HCT116 (cell line): ENCODE results near the gene GNAI2. TPM values are rescaled to one million over a fixed set of nuclear protein-coding genes. Genes with fewer than 3 reads are reported as not detected.

Source experiments
- ATAC-seq: fragments of 200-7000 bp; cut with Tn5 transposase; 2 replicates; pipeline ENCODE4 v1.9.1; 2020; ENCODE audit warnings: mild to moderate bottlenecking, moderate library complexity
- BruUV-seq: library from RNA; stranded (reverse); fragments of 400-500 nt; replicated peaks from 2 replicates; lab custom pipeline; 2021; lab: Mats Ljungman, UMichigan
- CTCF ChIA-PET: fragments of 300-600 bp; sonication (Branson Sonifier 250); formaldehyde crosslinking; loops from one replicate; lab custom pipeline; 2021; ENCODE audit warnings: antibody characterized with exemption; lab: Charles Lee
- POLR2A ChIA-PET: fragments of 300-600, 350-600 bp; sonication (Branson Sonifier 250); formaldehyde crosslinking; loops from one replicate; lab custom pipeline; 2021; ENCODE audit warnings: antibody characterized with exemption; lab: Charles Lee
- RAD21 ChIA-PET, 2 experiments: fragments of 300-600 bp; sonication (Branson Sonifier 250); formaldehyde crosslinking; loops; one replicate each; lab custom pipeline; 2023; ENCODE audit warnings: low total read pairs in 2 of 2; ENCODE audit not compliant: uncharacterized antibody in 2 of 2, unreplicated experiment in 2 of 2, low non-redundant PET in 1 of 2; lab: Charles Lee
- DNase-seq: peaks from one replicate; pipeline ENCODE4 v3.0.0-alpha.2; 2010; ENCODE audit warnings: low read depth, low spot score
- H2AFZ ChIP-seq: fragments of 200-600 bp; shearing (Covaris generic), sonication (generic); 2 replicates; pipeline ENCODE4 v1.6.1; 2017; ENCODE audit warnings: low read depth, mixed run types, mixed read lengths, antibody characterized with exemption, low read length; ENCODE audit not compliant: poor library complexity, severe bottlenecking
- H3K27ac ChIP-seq: 2 replicates; pipeline ENCODE4 v1.5.1; 2012; ENCODE audit warnings: low read depth, low read length
- H3K27me3 ChIP-seq: fragments of 200-600 bp; sonication (generic); 2 replicates; pipeline ENCODE4 v1.6.1; 2016; ENCODE audit warnings: mixed run types, low read length, mixed read lengths; ENCODE audit not compliant: insufficient read depth
- H3K36me3 ChIP-seq, 2 experiments: fragments of 200-500 bp in 1 of 2; fragments of 200-600 bp in 1 of 2; sonication (Bioruptor generic) in 1 of 2; sonication (generic) in 1 of 2; 2 replicates each; pipeline versions ENCODE4 v1.5.1 to v1.6.1; 2014 to 2016; ENCODE audit warnings: low read length in 2 of 2, inconsistent platforms in 1 of 2, mixed read lengths in 1 of 2, mixed run types in 1 of 2; ENCODE audit not compliant: insufficient read depth in 2 of 2, control insufficient read depth in 1 of 2
- H3K4me1 ChIP-seq, 2 experiments: fragments of 200-600 bp in 1 of 2; sonication (generic) in 1 of 2; 2 replicates each; pipeline versions ENCODE4 v1.5.1 to v1.6.1; 2012 to 2017; ENCODE audit warnings: low read length in 2 of 2, inconsistent platforms in 1 of 2, mild to moderate bottlenecking in 1 of 2, mixed read lengths in 1 of 2, mixed run types in 1 of 2, moderate library complexity in 1 of 2; ENCODE audit not compliant: insufficient read depth in 2 of 2, control insufficient read depth in 1 of 2
- H3K4me2 ChIP-seq: fragments of 200-600 bp; sonication (generic); 2 replicates; pipeline ENCODE4 v1.6.1; 2017; ENCODE audit warnings: mixed run types, low read length, mixed read lengths
- H3K4me3 ChIP-seq, 2 experiments: fragments of 200-600 bp in 1 of 2; sonication (generic) in 1 of 2; replicated peaks in 1 of 2; 2 replicates each; pipeline ENCODE4 v1.5.1; 2011 to 2016; ENCODE audit warnings: low read length in 2 of 2, control low read depth in 1 of 2, low read depth in 1 of 2, mild to moderate bottlenecking in 1 of 2, mixed read lengths in 1 of 2, mixed run types in 1 of 2
- H3K79me2 ChIP-seq: fragments of 200-600 bp; sonication (generic); 2 replicates; pipeline ENCODE4 v1.6.1; 2017; ENCODE audit warnings: mild to moderate bottlenecking, mixed run types, low read length, moderate library complexity, mixed read lengths; ENCODE audit not compliant: insufficient read depth
- H3K9ac ChIP-seq: fragments of 200-600 bp; sonication (generic); 2 replicates; pipeline ENCODE4 v1.6.1; 2016; ENCODE audit warnings: low read length, mixed read lengths
- H3K9me2 ChIP-seq: fragments of 200-600 bp; sonication (generic), shearing (Covaris generic); 2 replicates; pipeline ENCODE4 v1.6.1; 2017; ENCODE audit warnings: mixed run types, mild to moderate bottlenecking, moderate library complexity; ENCODE audit not compliant: insufficient read depth
- H3K9me3 ChIP-seq, 2 experiments: fragments of 200-500 bp in 1 of 2; fragments of 200-600 bp in 1 of 2; sonication (Bioruptor generic) in 1 of 2; sonication (generic) in 1 of 2; 2 replicates each; pipeline ENCODE4 v1.6.1; 2014 to 2017; ENCODE audit warnings: low read length in 2 of 2, mixed read lengths in 2 of 2, inconsistent platforms in 1 of 2, low read depth in 1 of 2, mild to moderate bottlenecking in 1 of 2, mixed run types in 1 of 2, moderate library complexity in 1 of 2; ENCODE audit not compliant: control insufficient read depth in 1 of 2, insufficient read depth in 1 of 2
- H4K20me1 ChIP-seq: fragments of 200-600 bp; sonication (generic), shearing (Covaris generic); 2 replicates; pipeline ENCODE4 v1.6.1; 2017; ENCODE audit warnings: mixed run types, mild to moderate bottlenecking, moderate library complexity; ENCODE audit not compliant: insufficient read depth
- CBX3 ChIP-seq: IDR thresholded peaks from 2 replicates; pipeline ENCODE4 v1.6.1; 2012; ENCODE audit warnings: low read depth
- CEBPB ChIP-seq: IDR thresholded peaks from 2 replicates; pipeline ENCODE4 v1.6.1; 2012; ENCODE audit warnings: low read depth
- EGR1 ChIP-seq: IDR thresholded peaks from 2 replicates; pipeline ENCODE4 v1.6.1; 2012; ENCODE audit warnings: low read depth
- EZH2 ChIP-seq: fragments of 200-600 bp; sonication (generic); IDR thresholded peaks from 2 replicates; pipeline ENCODE4 v1.6.1; 2017; ENCODE audit warnings: antibody characterized with exemption, mixed run types
- POLR2AphosphoS5 ChIP-seq: IDR thresholded peaks from 2 replicates; pipeline ENCODE4 v1.6.1; 2011; ENCODE audit warnings: mild to moderate bottlenecking, low read depth, low read length, moderate library complexity
- RAD21 ChIP-seq: IDR thresholded peaks from 2 replicates; pipeline ENCODE4 v1.6.1; 2012; ENCODE audit warnings: low read depth, mild to moderate bottlenecking
- SIN3A ChIP-seq: IDR thresholded peaks from 2 replicates; pipeline ENCODE4 v1.6.1; 2012; ENCODE audit warnings: low read depth
- TCF7L2 ChIP-seq: IDR thresholded peaks from 2 replicates; pipeline ENCODE4 v1.7.0; 2011; ENCODE audit warnings: borderline replicate concordance, inconsistent platforms; ENCODE audit not compliant: insufficient read depth, insufficient read length; ENCODE audit errors: extremely low read depth
- YY1 ChIP-seq: IDR thresholded peaks from 2 replicates; pipeline ENCODE4 v1.6.1; 2011; ENCODE audit warnings: low read length, low read depth, moderate library complexity, mild to moderate bottlenecking; ENCODE audit not compliant: insufficient replicate concordance; ENCODE audit errors: extremely low read depth
- ZFX ChIP-seq: fragments of 450-650 bp; IDR thresholded peaks from 2 replicates; pipeline ENCODE4 v1.6.1; 2017
- intact Hi-C: fragments of 100-400 bp; cut with micrococcal nuclease; formaldehyde crosslinking; loops from 2 replicates; pipeline ENCODE4 v1.10.0; 2022
- total RNA-seq: library from RNA; stranded (reverse); gene quantifications from one replicate; pipeline ENCODE4 v1.2.1, GENCODE V29; 2021; ENCODE audit not compliant: unreplicated experiment
- TF ChIP-seq, protein P1 (sequence below): IDR thresholded peaks from 2 replicates; pipeline ENCODE4 v1.6.1; 2012
- TF ChIP-seq, protein P2 (sequence below): IDR thresholded peaks from 2 replicates; pipeline ENCODE4 v1.6.1; 2012; ENCODE audit warnings: low read depth

The GNAI2 gene
- total RNA-seq, 1 experiment from 2014 or later = 170 TPM

DNA sequence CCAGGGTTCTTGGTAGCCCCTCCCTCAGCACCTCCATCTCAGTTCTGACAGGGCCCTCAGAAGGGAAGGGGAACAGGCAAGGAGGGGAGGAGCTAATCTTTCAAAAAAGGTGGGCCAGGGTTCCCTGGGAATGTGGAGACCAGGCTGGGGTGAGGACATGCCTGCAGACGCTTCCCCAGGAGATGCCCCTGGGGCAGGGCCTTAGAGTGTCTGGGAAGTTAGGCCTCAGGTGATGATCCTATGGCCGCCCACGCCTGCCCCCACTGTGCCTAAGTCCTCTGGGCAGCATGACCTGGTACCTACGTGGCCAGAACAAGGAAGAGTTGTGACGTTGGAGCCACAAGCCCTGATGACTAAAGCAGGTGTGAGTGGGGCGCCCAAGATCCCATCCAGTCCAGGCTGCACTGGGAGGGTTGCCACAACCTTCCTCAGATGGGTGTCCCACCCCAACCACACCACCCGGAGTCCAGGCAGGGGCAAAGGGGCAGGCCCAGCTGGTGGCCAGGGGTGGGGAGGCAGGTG, 29.0 kb downstream of the GNAI2 start:
- no TSS peak for BruUV-seq
- ChIA-PET RAD21 (interaction anchor here in 1 of 2 experiments (0.6 kb wide), 1 partner anchor 71 kb away, joined by 4 read pairs; no protein-coding TSS in a partner anchor), POLR2A (interaction anchor here (0.7 to 2.5 kb wide), 6 partner anchors 15 to 63 kb away, joined by 3 to 9 read pairs (median 4); partner anchors contain the start of genes GNAI2, HYAL3, LSMEM2 and NAA80), CTCF (interaction anchor here (0.8 to 2.9 kb wide), 6 partner anchors 9 to 83 kb away, joined by 3 to 23 read pairs (median 4); partner anchors contain the start of gene GNAI2)
- H4K20me1 ChIP-seq = no peaks in the 10 kb centered on the region
- H3K79me2 ChIP-seq = no peaks in the 10 kb centered on the region
- TF ChIP-seq CEBPB (no peak), POLR2AphosphoS5 (peak; percentile 57), YY1 (no peak)
- no peaks in the 10 kb centered on the region for H3K27me3 ChIP-seq
- H3K4me3 ChIP-seq = peak overlapping the region; percentile 15 to 36; a peak in 3 of 4 replicates
- no peaks in the 10 kb centered on the region for H3K9me2 ChIP-seq
- H2AFZ ChIP-seq = no peak overlapping the region
- no peaks in the 10 kb centered on the region for H3K36me3 ChIP-seq
- DNase-seq (peak; percentile 79), ATAC-seq (peak; percentile 31)
- peaks cover 74 to 95% of the 10 kb centered on the region in 2 experiments for H3K4me1 ChIP-seq
- peak overlapping the region; percentile 80 for H3K4me2 ChIP-seq
- H3K9me3 ChIP-seq = no peaks in the 10 kb centered on the region
- H3K9ac ChIP-seq = peak overlapping the region; percentile 62
- peak overlapping the region; percentile 86 for H3K27ac ChIP-seq
- intact Hi-C loops = no loop called here

DNA sequence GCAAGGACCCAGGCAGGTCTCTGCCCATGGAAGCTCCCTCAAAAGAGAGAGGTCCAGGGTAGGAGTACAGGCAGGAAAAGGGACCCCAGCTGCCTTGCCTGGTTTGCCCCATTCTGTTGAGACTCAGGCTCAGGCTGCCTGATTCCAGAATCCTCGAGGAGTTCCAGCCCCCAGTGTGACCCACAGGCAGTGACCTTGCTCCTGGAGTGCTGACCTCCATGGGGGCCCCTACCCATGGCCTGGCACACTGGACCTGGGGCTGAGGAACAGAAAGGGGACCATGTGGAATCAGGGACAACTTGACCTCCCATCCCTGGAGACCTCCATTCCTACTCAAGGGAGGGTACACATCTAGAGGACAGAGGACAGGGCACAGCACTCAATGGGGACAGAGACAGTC, 29.6 kb downstream of the GNAI2 start:
- CTCF ChIA-PET = interaction anchor here (1.3 to 2.9 kb wide), 2 partner anchors 19 to 39 kb away, joined by 4 to 17 read pairs; no protein-coding TSS in a partner anchor
- peak overlapping the region; percentile 86 for H3K27ac ChIP-seq
- no peak for ATAC-seq

More for the DNA sequence above, 29.6 kb downstream of the GNAI2 start:
- Histone ChIP-seq H3K4me2 (peak overlapping the region; percentile 80), H4K20me1 (no peaks in the 10 kb centered on the region), H3K27me3 (no peaks in the 10 kb centered on the region), H2AFZ (no peak overlapping the region), H3K9me2 (no peaks in the 10 kb centered on the region), H3K36me3 (no peaks in the 10 kb centered on the region), H3K4me3 (peak overlapping the region in 1 of 2 experiments; percentile 36; a peak in 2 of 4 replicates), H3K79me2 (no peaks in the 10 kb centered on the region), H3K9ac (peak overlapping the region; percentile 62), H3K4me1 (peaks cover 77 to 97% of the 10 kb centered on the region in 2 experiments), H3K9me3 (no peaks in the 10 kb centered on the region)
- no TSS peak for BruUV-seq
- DNase-seq = no peak
- ChIA-PET POLR2A (interaction anchor here (1.4 kb wide), 1 partner anchor 34 kb away, joined by 6 read pairs; the partner anchor contains the start of genes HYAL3 and NAA80), RAD21 (no interaction called here)
- TF ChIP-seq RAD21 (no peak), EZH2 (no peak), ZFX (no peak), SIN3A (no peak), EGR1 (no peak), TCF7L2 (no peak), CBX3 (no peak)
- TF ChIP-seq, protein P1, sequence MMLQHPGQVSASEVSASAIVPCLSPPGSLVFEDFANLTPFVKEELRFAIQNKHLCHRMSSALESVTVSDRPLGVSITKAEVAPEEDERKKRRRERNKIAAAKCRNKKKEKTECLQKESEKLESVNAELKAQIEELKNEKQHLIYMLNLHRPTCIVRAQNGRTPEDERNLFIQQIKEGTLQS = no peak
- TF ChIP-seq, protein P2, sequence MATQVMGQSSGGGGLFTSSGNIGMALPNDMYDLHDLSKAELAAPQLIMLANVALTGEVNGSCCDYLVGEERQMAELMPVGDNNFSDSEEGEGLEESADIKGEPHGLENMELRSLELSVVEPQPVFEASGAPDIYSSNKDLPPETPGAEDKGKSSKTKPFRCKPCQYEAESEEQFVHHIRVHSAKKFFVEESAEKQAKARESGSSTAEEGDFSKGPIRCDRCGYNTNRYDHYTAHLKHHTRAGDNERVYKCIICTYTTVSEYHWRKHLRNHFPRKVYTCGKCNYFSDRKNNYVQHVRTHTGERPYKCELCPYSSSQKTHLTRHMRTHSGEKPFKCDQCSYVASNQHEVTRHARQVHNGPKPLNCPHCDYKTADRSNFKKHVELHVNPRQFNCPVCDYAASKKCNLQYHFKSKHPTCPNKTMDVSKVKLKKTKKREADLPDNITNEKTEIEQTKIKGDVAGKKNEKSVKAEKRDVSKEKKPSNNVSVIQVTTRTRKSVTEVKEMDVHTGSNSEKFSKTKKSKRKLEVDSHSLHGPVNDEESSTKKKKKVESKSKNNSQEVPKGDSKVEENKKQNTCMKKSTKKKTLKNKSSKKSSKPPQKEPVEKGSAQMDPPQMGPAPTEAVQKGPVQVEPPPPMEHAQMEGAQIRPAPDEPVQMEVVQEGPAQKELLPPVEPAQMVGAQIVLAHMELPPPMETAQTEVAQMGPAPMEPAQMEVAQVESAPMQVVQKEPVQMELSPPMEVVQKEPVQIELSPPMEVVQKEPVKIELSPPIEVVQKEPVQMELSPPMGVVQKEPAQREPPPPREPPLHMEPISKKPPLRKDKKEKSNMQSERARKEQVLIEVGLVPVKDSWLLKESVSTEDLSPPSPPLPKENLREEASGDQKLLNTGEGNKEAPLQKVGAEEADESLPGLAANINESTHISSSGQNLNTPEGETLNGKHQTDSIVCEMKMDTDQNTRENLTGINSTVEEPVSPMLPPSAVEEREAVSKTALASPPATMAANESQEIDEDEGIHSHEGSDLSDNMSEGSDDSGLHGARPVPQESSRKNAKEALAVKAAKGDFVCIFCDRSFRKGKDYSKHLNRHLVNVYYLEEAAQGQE = no peak
- intact Hi-C loops = no loop called here
